HepG2 (cell line): ENCODE data around the gene GYS1. TPM values are rescaled to one million over a fixed set of nuclear protein-coding genes. Genes with fewer than 3 reads are reported as not detected.

Experiments used
- CENPT ChIP-seq: sonication (generic); formaldehyde crosslinking; IDR thresholded peaks from 2 replicates; pipeline ENCODE4 v1.8.0; 2022; ENCODE audit warnings: low read depth, mild to moderate bottlenecking, moderate library complexity, missing genetic modification reagents
- FOXP4 ChIP-seq: sonication (generic); formaldehyde crosslinking; IDR thresholded peaks from 2 replicates; pipeline ENCODE4 v1.4.0; 2020; ENCODE audit warnings: missing genetic modification reagents
- NFAT5 ChIP-seq: sonication (generic); formaldehyde crosslinking; IDR thresholded peaks from 2 replicates; pipeline ENCODE4 v1.4.0; 2020; ENCODE audit warnings: missing genetic modification reagents
- RNF2 ChIP-seq: fragments of 450-650 bp; conservative IDR thresholded peaks from 2 replicates; pipeline ENCODE4 v1.6.1; 2016; ENCODE audit warnings: low read depth
- UBTF ChIP-seq: sonication (generic); formaldehyde crosslinking; IDR thresholded peaks from 2 replicates; pipeline ENCODE4 v1.4.0; 2020; ENCODE audit warnings: mild to moderate bottlenecking, missing genetic modification reagents
- ZKSCAN8 ChIP-seq: IDR thresholded peaks from 2 replicates; pipeline ENCODE4 v1.6.1; 2016; ENCODE audit warnings: borderline replicate concordance, missing genetic modification reagents, missing compliant biosample characterization
- ZNF20 ChIP-seq: sonication (generic); formaldehyde crosslinking; IDR thresholded peaks from 2 replicates; pipeline ENCODE4 v1.4.0; 2020; ENCODE audit warnings: mild to moderate bottlenecking, moderate library complexity, missing genetic modification reagents
- ZNF574 ChIP-seq: sonication (generic); formaldehyde crosslinking; IDR thresholded peaks from 2 replicates; pipeline ENCODE4 v1.4.0; 2020; ENCODE audit warnings: missing genetic modification reagents
- ZNF614 ChIP-seq: IDR thresholded peaks from 2 replicates; pipeline ENCODE4 v1.6.1; 2018; ENCODE audit warnings: missing biosample characterization, missing genetic modification reagents, inconsistent platforms, borderline replicate concordance
- ZSCAN30 ChIP-seq: sonication (generic); formaldehyde crosslinking; IDR thresholded peaks from 2 replicates; pipeline ENCODE4 v1.5.0; 2020; ENCODE audit warnings: mild to moderate bottlenecking, missing genetic modification reagents
- polyA plus RNA-seq, 8 experiments: library from polyadenylated mRNA; depleted of rRNA in 3 of 8; stranded (reverse) in 7 of 8; unstranded in 1 of 8; fragments of >200 nt; fragmentation: Illumina TruSeq in 4 of 8; extraction: Trizol in 4 of 8; gene quantifications; 2 replicates each; pipeline versions ENCODE4 v1.2.1 to v1.2.3, GENCODE V29; 2011 to 2016; ENCODE audit warnings: low read depth in 4 of 8, missing spikeins in 1 of 8, mixed read lengths in 1 of 8; ENCODE audit not compliant: insufficient read depth in 1 of 8
- total RNA-seq, 5 experiments: library from RNA; depleted of rRNA; stranded (reverse); fragments of >200 nt; fragmentation: Illumina TruSeq; extraction: Trizol; gene quantifications; 2 replicates each; pipeline ENCODE4 v1.2.3, GENCODE V29; 2016; ENCODE audit warnings: low read depth in 1 of 5

Gene GYS1
- total and polyA plus RNA-seq, 2 of the 13 experiments (the other 11 are each of a cell fraction or from before 2014, with no cell fraction given) = 18.4 to 42.1 TPM

DNA sequence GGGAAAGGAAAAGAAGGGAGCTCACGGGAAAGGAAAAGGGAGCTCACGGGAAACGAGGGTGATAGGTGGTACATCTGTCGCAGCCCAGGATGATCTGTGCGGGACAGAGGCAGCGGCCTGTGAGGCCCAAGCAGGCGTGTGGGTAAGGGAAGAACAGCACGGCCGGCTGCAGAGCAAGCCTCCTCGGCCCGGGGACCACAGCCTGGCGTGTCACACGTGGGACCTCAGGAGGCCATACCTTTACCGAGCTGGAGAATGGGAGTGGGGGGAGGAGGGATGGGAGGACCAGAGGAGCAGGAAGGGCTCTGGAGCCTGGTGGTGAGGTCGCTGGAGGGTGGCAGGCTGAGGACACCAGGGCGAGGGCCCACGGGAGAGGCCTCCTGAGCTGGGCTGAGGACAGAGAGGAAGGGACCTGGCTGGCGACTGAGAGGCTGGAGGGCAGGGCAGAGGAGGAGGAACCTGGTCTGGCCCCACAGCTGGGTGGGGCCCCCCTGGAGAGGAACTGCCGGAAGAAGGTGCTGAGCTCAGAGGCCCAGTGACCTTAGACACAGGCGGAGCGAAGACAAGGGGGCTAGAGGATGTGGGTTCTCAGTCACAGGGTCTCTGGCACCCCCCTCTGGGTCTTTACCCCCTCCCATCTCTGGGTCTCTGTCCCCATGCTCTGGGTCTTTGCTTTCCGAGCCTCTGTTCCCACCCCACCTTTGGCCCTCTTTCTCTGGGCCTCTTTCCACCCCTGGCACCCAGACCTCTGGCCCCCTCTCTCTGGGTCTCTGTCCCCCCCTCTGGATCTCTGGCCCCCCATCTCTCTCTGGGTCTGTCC lies 30.9 kb downstream of the GYS1 start (continued):
- TF ChIP-seq ZKSCAN8 = peak; percentile 46; the same call in 1 of the 2 replicates
- TF ChIP-seq NFAT5 (CRISPR knock-in tag) = no peak
- peak; percentile 63; the same call in 1 of the 2 replicates for TF ChIP-seq ZNF614 (CRISPR knock-in tag)
- no peak for TF ChIP-seq ZNF20
- no peak for TF ChIP-seq RNF2
- 0 out of 2 replicates have a peak, but pooled peaks have one; percentile 62 for TF ChIP-seq CENPT (CRISPR knock-in tag)
- peak; percentile 72 for TF ChIP-seq FOXP4 (CRISPR knock-in tag)
- TF ChIP-seq UBTF (CRISPR knock-in tag) = peak; percentile 97
- peak; percentile 93 for TF ChIP-seq ZSCAN30 (CRISPR knock-in tag)
- peak; percentile 85 for TF ChIP-seq ZNF574 (CRISPR knock-in tag)
